Measurements from ENCODE around the gene OR52D1. TPM values are rescaled to one million over a fixed set of nuclear protein-coding genes. Genes with fewer than 3 reads are reported as not detected.

OR52D1 gene
- total RNA-seq = not detected

- Histone ChIP-seq H3K4me1 (no peaks in the 10 kb centered on the region), H3K27ac (no peak within 1 kb of the TSS), H3K9me3 (no peaks in the 10 kb centered on the region), H3K4me3 (no peak within 1 kb of the TSS), H3K36me3 (no peaks in the 10 kb centered on the region), H3K27me3 (no peaks in the 10 kb centered on the region)
- TF ChIP-seq POLR2AphosphoS5 (IDR thresholded peaks at IDR 0.05) = no peak
- no peak for TF ChIP-seq EP300 (IDR thresholded peaks at IDR 0.05)
- no peak for TF ChIP-seq CTCF (IDR thresholded peaks at IDR 0.05)
- no peak for TF ChIP-seq POLR2A (IDR thresholded peaks at IDR 0.05)
- no peak for ATAC-seq
These were observed at the start of gene OR52D1 for GRCh38 chr11:5488385-5488784. Gene OR52D1 (plus strand): TSS chr11:5488685. CDS start chr11:5488707, 22 bp downstream.

- TF ChIP-seq EP300 (IDR thresholded peaks at IDR 0.05) = no peak
- 28 to 29% methylated on average over 2 of the region's 2 CpGs for WGBS, 2 donors (ENCODE audit: low coverage in 1 of 2)
- no peak for ATAC-seq
- no peaks in the 10 kb centered on the region for H3K9me3 ChIP-seq
- no peaks in the 10 kb centered on the region for H3K27me3 ChIP-seq
- H3K4me3 ChIP-seq = no peak within 1 kb of the TSS
- H3K36me3 ChIP-seq = no peaks in the 10 kb centered on the region
- H3K4me1 ChIP-seq = no peaks in the 10 kb centered on the region
- H3K27ac ChIP-seq = no peak within 1 kb of the TSS
These were observed 47.1 kb upstream of the OR52D1 start, which contains the start of gene OR51I1 for GRCh38 chr11:5441414-5441813. Gene OR51I1 (minus strand): TSS chr11:5441514. CDS start chr11:5441514, 0 bp downstream.

GRCh38 chr11:5443835-5444393 lies 44.6 kb upstream of the OR52D1 start:
- H3K27ac ChIP-seq = no peak overlapping the region
- H3K4me3 ChIP-seq = no peak overlapping the region
- H3K4me1 ChIP-seq = no peaks in the 10 kb centered on the region
- no peaks in the 10 kb centered on the region for H3K36me3 ChIP-seq
- no peaks in the 10 kb centered on the region for H3K9me3 ChIP-seq
- TF ChIP-seq POLR2A (IDR thresholded peaks at IDR 0.05) = no peak
- TF ChIP-seq CTCF (IDR thresholded peaks at IDR 0.05) = no peak
- no peak for TF ChIP-seq POLR2AphosphoS5 (IDR thresholded peaks at IDR 0.05)
- no peak for TF ChIP-seq EP300 (IDR thresholded peaks at IDR 0.05)
- H3K27me3 ChIP-seq = no peaks in the 10 kb centered on the region
- 35 to 60% methylated on average over 2 of the region's 2 CpGs for WGBS, 2 donors (ENCODE audit: low coverage in 1 of 2)
- ATAC-seq = no peak

GRCh38 chr11:5449023-5449422 lies 39.5 kb upstream of the OR52D1 start, which contains the start of gene OR51I2:
Gene OR51I2 (plus strand): TSS chr11:5449323. CDS start chr11:5453489, 4,166 bp downstream.
- WGBS, 2 donors (ENCODE audit: low coverage in 1 of 2) = 96% methylated on average over 2 of the region's 2 CpGs; no CpG with 5 or more reads in 1 of the 2 donors

GRCh38 chr11:5449432-5449831 lies 39.1 kb upstream of the OR52D1 start:
- no peaks in the 10 kb centered on the region for H3K4me1 ChIP-seq
- H3K36me3 ChIP-seq = no peaks in the 10 kb centered on the region
- no peak for TF ChIP-seq EP300 (IDR thresholded peaks at IDR 0.05)
- H3K9me3 ChIP-seq = no peaks in the 10 kb centered on the region
- ATAC-seq = no peak
- no peak overlapping the region for H3K4me3 ChIP-seq
- WGBS, 2 donors (ENCODE audit: low coverage in 1 of 2) = 69 to 79% methylated on average over 4 of the region's 4 CpGs
- H3K27ac ChIP-seq = no peak overlapping the region
- no peaks in the 10 kb centered on the region for H3K27me3 ChIP-seq

More at GRCh38 chr11:5449023-5449422, 39.5 kb upstream of the OR52D1 start, which contains the start of gene OR51I2:
- no peak for ATAC-seq
- Histone ChIP-seq H3K27ac (no peak within 1 kb of the TSS), H3K4me3 (no peak within 1 kb of the TSS), H3K9me3 (no peaks in the 10 kb centered on the region), H3K36me3 (no peaks in the 10 kb centered on the region), H3K27me3 (no peaks in the 10 kb centered on the region), H3K4me1 (no peaks in the 10 kb centered on the region)
- TF ChIP-seq POLR2AphosphoS5 (IDR thresholded peaks at IDR 0.05) = no peak
- no peak for TF ChIP-seq POLR2A (IDR thresholded peaks at IDR 0.05)
- no peak for TF ChIP-seq EP300 (IDR thresholded peaks at IDR 0.05)
- TF ChIP-seq CTCF (IDR thresholded peaks at IDR 0.05) = no peak

- no peak overlapping the region for H3K27ac ChIP-seq
- no peaks in the 10 kb centered on the region for H3K4me1 ChIP-seq
- no peaks in the 10 kb centered on the region for H3K27me3 ChIP-seq
- H3K9me3 ChIP-seq = no peaks in the 10 kb centered on the region
- 88 to 92% methylated on average over 2 to 7 of the region's 14 CpGs for WGBS, 2 donors (ENCODE audit: low coverage in 1 of 2)
- H3K4me3 ChIP-seq = no peak overlapping the region
- no peaks in the 10 kb centered on the region for H3K36me3 ChIP-seq
- no peak for ATAC-seq
- TF ChIP-seq EP300 (IDR thresholded peaks at IDR 0.05) = no peak
These were observed 27.4 kb upstream of the OR52D1 start for GRCh38 chr11:5460983-5461621.

All from gastroesophageal sphincter (tissue), 4 donors.